HG03469 (cell line): ENCODE measurements around the gene CASKIN1.

Experiments
- ATAC-seq: cut with Tn5 transposase; IDR thresholded peaks from one replicate; pipeline ENCODE4 v1.9.1; 2021; ENCODE audit warnings: mild to moderate bottlenecking, moderate library complexity, moderate number of reproducible peaks; ENCODE audit not compliant: unreplicated experiment

CASKIN1 gene

DNA sequence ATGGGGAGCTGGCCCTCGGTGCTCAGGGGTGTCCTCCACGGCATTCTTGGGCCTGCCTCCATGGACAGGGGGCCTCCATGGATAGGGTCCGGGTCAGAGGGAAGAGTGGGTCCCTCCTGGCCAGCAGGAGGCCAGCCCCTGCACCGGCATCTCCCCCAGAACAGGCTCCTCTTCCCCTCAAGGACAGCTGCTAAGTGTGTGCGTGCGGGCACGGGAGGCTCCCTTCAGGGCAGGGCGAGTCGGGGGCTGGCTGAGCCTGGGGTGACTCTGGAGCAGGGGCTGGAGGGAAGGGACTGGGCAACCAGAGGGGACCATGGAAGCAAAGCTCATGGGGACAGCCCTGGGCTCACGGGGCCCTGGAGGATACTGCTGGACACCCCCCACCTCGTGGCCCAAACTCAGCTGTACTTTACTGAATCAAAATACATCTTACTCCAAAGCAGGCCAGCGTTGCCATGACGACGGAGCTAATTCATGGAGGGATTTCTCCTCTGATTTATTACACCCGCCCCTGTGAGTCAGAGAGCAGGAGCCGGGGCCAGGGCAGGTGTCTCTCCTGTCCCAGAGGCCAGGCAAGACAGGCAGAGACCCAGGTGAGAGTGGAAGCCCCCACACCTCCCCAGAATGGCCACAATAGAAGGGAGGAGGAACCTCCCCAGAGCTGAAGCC lies 2.1 kb downstream of the CASKIN1 start:
- ATAC-seq, result no peak

DNA sequence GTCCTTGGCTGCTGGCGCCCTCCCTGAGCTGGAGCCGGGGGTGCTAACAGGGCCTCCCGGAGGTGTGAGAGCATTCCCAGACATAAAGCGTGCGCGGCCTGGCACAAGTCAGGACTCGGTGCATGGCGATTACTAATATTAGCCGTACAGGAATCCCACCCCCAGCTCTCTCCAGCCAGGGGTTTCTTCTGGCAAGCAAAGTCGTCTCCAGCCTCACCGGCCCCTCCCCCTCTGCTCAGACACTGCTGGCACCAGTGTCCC lies 5.0 kb downstream of the CASKIN1 start:
- no peak for ATAC-seq

DNA sequence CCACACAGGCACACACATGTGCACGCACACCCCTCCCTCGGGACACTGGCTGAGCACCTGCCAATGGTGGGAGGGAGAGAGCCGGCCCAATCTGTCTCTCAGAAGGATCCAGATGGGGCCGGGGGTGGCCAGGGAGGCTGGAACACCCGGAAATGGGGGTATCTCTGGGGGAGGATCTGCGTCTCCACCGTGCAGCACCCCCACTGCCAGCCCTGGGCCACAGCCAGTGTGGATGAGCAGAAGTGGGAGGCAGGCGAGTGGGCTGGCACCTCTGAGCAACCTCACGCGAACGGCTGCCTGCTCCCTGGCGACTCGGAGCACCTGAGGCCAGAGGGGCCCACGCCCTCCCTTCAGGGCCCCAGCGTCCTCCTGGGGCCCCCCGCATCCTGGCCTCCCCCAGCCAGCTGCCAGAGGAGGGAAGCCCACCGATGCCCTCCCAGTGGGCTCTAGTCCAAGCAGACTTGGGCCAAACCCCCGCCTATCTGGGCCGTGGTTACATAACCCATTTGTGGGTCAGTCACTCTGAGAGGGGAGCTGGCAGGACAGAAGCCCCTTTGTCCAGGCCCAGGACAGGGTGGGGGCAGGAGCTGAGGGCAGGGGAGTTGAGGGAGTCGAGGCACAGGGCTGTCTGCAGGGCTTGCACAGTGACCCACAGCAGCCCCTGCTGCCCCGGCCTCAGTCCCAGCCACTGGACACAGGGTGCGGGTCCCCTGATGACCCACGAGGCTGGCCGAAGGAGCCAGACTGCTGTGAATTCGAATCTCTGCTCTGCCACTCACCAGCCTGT lies 5.6 kb downstream of the CASKIN1 start:
- ATAC-seq, result no peak

DNA sequence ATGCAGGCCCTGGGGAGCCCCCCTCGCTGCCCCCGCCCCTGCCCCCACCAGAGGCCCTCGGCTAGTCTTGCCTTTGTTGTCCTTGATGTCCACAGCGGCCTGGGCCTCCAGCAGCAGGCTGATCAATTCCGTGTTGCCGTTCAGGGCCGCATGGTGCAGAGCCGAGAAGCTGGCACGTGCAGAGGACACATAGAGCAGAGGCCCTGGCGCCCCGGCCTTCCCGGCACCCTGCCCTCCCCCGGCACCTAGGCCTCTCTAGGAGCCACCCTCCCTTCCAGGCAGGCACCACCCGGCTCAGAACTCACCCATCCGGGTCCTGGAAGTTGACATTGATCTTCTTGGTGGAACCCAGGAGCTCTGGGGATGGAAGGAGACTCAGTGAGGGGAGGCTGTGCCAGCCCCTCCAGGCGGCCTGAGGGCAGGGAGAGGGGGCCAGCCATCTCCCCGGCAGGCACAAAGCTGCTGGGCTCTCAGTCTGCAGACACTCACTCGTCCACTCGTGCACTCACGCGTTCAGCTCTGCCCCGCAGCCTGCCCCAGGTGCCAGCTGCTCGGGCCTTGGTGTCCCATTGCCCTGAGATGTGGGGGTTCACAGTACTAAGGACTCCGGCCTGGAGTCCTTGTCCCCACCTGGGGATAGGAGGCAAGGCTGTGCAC lies 6.3 kb downstream of the CASKIN1 start:
- ATAC-seq, result no peak

DNA sequence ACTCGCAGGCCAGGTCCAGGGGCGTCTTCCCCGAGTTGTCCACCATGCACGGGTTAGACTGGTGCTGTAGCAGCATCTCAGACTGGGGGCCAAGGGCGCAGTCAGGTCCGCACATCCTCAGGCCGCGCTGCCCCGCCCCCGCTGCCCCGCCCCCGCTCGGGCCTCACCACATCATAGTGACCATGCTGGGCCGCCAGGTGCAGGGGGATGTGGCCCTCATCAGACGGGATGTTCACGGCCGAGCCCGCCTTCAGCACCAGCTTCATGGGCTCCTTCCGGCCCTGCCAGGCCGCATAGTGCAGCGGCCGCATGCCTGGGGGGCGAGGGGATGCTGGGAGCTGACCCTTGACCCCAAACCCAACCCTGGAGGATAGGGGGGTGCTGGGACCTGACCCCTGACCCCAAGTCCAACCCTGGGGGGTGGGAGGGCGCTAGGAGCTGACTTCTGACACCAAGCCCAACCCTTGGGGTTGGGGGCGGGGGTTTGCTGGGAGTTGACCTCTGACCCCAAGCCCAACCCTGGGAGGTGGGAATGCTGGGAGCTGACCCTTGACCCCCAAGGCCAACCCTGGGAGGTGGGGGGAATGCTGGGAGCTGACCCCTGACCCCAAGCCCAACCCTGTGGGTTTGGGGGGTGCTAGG lies 7.0 kb downstream of the CASKIN1 start:
- no peak for ATAC-seq

DNA sequence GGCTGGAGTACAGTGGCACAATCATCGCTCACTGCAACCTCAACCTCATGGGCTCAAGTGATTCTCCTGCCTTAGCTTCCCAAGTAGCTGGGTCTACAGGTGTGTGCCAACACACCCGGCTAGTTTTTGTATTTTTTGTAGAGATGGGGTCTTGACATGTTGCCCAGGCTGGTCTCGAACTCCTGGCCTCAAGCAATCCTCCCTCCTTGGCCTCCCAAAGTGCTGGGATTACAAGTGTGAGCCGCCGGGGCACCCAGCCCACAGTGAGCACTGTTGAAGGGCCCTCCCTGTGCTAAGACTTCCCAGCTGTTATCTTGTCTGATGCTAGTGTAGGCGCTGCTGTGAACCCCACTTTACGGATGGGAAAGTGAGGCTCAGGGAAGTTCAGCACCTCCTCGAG lies 8.0 kb downstream of the CASKIN1 start:
- ATAC-seq, result no peak

DNA sequence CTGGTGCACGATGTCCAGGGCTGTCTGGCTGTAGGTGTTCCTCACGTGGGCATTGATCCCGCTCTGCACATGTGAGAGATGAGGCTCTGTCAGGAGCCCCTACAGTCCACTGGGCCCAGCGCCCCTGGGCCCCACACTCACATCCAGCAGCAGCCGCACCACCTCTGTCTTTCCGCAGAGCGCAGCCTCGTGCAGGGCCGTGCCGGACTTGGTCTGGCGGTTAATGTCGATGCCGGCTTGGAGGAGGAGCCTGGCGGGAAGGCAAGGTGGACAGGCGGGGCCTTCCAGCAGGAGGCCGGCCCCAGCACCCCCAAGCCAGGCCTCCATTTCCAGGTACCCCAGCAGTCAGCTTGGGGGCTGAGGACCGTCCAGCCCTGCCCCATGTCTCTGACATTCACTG lies 9.2 kb downstream of the CASKIN1 start:
- no peak for ATAC-seq

DNA sequence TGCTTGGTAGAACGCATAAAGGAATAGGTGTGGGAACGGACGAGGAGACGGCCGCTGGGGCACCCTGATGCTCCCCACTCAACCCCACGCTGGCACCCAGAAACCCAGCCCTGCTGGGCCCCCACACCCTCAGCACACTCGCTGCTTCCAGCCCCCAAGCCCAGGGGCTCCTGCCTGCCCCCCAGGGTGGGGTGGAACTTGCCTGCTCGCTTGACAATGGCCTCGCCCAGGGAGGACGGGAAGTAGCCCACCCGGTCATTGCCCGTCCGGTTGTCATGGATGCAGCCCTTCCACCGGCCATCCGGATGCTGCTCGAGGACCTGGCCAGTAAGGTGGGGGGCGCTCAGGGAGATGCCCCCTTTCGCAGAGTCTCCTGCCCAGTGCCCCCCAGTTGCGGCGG lies 9.9 kb downstream of the CASKIN1 start:
- ATAC-seq, result no peak

DNA sequence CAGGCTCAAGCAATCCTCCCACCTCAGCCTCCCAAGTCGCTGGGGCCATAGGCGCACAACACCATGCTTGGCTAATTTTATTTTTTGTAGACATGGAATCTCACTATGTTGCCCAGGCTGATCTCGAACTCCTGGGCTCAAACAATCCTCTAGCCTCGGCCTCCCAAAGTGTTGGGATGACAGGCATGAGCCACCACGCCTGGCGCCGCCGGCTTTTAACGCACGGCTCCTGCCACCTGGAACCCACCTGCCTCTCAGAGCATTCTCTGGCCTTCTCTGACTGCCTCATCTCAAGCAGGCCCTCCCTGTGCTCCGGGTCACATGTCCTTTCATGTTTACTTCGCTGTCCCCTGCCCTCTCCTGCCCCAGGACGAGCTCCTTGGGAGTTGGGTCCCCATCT lies 10.3 kb downstream of the CASKIN1 start:
- no peak for ATAC-seq

DNA sequence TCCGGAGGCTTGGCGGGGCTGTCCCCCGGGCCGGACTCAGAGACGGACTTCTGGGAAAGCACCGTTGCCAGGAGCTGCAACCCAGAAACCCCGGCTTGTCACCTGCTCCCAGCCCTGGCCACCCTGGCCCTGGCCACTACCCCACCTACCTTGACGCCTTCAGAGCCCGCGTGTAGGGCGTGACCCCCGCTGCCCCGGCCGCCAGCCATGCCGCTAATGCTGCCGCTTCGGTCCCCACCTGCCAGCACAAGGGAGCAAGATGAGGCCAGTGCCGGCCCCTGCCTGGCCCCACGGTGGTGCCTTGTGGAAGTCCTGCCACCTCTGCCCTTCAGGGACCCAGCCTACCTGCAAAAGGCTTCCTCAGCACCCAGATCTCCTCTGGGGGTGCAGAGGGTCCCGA lies 11.4 kb downstream of the CASKIN1 start:
- ATAC-seq, result no peak

DNA sequence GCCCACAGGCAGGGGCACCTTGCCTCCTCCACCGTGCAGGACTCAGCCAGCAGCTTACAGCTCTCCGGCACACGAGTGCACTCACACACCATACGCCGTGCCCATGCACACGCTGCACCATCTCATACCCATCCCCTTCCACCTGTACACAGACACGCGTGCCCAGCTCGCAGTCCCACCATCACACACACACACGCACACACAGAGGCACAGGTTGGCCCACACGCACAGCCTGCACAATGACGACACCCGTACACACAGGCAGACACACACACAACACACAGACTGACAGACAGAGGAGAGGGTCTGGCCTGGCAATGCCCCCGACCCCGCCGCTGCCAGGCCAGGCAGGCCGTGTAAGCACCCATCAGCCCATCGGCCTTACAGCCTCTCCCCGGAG lies 12.1 kb downstream of the CASKIN1 start:
- ATAC-seq, result no peak

DNA sequence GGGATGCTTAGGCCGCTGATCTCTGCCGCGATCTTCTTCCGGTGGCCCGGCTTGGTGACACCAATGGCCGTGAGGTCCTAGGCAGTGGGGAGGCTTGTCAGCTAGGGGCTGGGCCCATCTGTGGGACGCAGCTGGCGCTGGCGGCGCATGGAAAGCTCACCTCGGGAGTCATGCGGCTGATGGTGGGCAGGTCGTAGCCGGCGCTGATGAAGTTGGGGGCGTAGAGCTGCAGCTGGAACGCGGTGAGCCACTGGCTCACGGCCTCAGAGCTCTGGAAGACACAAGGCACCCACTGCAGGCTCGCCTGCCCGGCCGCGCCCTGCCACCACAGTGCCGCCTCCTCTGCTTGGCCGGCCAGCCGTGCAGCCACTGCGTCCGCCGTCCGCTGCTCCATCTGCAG lies 12.7 kb downstream of the CASKIN1 start:
- ATAC-seq, result no peak

DNA sequence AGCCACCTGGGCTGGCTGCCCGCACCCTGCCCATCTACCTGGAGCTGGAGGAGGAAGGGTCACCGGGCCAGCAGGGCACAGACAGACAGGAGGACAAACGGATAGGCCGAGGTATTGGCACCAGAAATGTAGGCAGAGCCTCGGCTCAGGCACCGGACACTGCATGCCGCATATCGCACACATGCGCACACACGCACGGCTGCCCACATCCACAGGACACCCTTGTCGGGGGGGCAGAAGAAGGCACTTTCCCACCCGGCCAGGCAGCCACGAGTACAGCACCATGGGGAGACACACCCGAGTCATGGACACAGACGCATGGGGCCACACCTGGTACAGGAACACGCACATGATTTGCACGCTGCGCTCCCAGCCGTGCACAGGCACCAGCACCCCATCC lies 14.5 kb downstream of the CASKIN1 start:
- ATAC-seq, result no peak

DNA sequence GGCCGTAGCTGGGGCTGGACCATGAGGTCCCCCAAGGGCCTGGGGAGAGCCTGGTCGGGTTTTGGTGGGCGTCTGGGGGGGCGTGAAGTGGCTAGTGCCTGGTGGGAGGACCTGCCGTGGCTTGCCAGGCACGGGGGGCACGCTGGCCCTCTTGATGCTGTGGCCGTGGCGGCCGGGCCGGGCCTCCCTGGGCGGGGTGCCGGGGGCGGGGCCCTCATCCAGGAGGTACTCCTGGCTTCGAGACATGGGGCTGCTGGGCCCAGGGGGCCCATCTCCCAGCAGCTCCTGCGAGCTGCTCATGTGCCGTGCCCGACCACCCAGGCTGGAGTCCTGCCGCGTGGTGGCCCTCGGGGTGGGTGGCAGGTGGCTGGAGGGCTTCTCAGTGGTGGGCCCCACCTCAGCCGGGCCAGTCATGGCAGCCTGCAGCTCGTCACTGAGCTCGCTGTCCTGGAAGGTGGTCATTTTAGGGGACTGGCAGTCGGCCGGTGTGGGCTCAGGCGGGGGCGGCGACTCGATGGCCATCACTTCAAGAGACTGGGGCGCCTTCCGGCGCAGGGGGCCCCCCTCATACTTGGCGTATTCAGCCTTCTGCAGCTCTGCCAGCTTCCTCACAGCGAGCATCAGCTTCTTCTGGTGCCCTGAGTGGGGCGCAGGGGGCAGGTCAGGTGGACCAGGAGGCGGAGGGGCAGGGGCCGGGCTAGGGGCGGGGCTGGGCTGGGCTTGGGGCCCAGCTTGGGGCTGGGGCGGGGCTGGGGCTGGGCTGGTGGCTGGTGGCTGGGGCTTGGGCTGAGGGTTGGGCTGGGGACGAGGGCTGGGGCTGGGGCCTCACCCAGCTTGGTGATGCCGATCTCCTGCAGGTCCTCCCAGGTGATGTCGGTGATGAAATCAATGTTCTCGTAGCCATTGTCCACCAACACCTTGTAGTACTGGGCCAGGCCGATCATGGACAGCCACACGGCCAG lies 15.2 kb downstream of the CASKIN1 start:
- ATAC-seq, result no peak

DNA sequence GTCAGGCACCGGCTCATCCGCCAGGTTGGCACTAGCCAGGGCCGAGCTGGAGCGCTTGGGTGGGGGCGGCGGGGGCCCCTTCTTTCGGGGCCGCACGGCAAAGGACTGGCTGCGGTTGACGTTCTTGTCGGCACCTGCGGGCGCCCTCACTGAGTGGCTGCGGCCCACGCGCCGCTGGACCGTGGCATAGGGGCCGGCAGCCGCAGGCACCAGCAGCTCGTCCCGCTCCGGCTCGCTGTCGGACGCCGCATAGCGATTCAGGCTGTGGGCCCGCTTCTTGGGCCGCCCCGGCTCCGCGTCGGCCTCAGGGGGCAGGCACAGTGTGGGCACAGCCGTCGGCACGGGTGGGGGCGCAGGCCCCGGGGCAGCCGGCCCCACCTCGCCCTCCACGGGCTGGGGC lies 15.9 kb downstream of the CASKIN1 start:
- no peak for ATAC-seq

DNA sequence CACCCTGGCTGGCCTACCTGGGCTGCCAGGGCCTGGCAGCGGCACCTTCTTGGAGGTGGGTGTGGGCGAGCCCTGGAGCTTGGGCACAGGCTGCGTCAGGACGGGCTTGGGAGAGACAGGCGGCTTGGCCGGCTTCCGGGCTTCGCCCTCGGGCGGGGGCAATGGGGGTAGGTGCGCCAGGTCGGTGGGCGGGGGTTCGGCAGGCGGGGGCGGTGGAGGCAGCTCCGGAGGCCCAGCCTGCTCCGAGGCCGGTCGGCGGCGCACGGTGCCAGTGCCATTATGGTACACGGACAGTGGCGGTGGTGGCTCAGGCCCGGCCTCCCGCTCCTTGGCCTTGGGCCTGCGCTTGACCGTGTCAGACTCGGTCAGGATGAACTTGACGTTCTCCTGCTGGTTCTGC lies 16.8 kb downstream of the CASKIN1 start:
- ATAC-seq, result no peak

DNA sequence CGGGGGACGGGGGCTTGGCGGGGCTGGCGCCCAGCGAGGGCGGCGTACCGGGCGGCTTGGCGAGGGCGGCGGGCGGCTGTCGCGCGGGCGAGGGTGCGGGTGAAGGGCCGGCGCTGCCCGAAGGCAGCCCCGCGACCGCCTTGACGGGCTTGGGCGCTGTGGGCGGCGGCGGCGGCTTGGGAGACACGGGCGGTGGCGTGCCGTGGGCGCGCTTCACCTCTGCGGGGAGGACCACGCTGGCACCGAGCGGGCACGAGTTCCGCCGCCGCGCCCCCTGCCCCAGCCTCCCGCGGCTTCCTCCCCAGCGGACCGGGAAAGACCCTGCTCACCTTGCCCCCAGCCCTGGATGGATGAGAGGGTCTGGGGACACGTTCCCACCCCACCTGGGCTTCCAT lies 17.3 kb downstream of the CASKIN1 start:
- ATAC-seq, result no peak

DNA sequence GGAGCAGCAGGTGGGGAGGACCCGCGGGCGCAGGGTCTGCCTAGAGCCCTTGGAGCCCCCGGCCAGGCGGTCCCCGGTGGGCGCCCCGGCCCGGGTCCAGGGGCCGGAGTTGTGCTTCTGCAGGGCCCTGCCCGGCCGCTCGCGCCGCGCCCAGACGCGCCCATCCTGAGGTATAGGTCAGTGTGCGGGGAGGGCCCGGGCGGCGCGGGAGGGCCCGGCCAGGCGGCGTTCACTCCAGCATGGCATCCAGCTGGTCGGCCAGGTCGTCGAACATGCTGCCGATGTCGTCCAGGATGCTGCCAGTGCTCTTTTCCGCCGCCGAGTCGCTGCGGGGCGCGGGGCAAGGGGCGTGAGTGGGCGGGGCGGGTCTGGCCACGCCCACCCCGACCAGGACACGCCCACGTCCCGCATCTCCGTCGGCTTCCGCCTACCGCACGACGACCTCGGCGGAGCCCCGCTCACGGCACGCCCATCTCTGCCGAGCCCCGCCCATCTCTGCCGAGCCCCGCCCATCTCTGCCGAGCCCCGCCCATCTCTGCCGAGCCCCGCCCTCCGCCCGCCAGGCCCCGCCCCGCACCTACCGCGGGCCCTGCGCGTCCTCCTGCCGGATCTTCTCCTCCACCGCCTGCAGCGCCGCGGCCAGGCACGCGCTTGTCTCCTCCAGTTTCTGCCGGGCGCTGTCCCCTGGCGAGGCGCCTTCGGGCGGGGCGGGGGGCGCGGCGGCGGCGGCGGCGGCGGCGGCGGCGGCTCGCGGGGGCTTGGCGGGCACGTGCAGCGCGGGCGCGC lies 17.9 kb downstream of the CASKIN1 start:
- no peak for ATAC-seq

DNA sequence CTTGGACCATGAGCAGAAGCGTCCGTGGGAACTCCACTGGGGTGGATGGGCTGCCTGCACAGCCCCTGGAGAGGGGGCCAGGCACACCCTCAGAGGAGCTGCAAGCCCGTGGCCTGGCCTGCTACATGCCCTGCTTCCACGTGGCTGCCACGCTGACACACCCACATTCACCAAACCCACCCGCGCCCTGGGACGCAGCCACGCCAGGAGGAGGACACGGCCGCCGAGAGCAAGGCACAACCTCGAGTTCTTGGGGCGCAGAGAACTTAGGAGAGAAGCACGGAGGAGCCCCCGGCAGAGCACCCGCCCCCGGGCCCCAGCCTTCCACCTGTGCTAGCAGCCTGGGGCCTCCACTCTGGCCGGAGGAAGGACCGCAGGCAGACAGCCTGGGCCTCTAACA lies 18.8 kb downstream of the CASKIN1 start:
- ATAC-seq, result no peak

DNA sequence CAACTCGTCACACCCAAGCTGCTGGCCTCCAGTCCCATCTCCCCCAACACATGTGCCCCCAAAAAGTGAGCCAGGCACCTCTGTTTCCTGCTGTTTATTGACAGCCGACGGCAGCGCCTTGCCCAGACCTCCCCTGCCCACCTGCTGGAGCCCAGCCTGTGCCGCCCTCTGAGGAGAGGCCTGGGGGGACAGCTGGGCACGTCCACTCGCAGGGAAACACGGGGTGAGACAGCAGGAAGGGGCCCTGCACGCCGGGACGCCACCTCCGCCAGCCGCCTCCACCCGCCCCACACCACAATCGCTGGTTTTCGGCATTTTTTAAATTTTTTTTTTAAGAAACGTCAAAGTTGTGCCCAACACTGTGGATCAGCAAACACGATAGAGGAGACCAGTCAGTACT lies 19.3 kb downstream of the CASKIN1 start:
- no peak for ATAC-seq
